Epithelial cell of esophagus (primary cell): ENCODE measurements around the gene ANO3.
A peak's percentile ranks its signal among the peaks of the same experiment; 100 is the strongest.

ENCODE experiments used
- DNase-seq: peaks from one replicate; pipeline ENCODE4 v3.0.0; 2010; ENCODE audit warnings: low read depth
- H3K4me3 ChIP-seq: 2 replicates; pipeline ENCODE4 v1.5.1; 2011; ENCODE audit warnings: mild to moderate bottlenecking, low read length, control low read depth
- CTCF ChIP-seq: IDR thresholded peaks from 2 replicates; pipeline ENCODE4 v1.5.1; 2011; ENCODE audit warnings: low read depth, mild to moderate bottlenecking, low read length, control low read depth, inconsistent platforms; ENCODE audit not compliant: insufficient read depth; ENCODE audit errors: missing control alignments

ANO3 gene

GRCh38 chr11:26330262-26330661, 1.7 kb upstream of the ANO3 start:
- no peak for DNase-seq

GRCh38 chr11:26332572-26332915, 614 bp downstream of the ANO3 start:
- no peak overlapping the region for H3K4me3 ChIP-seq
- TF ChIP-seq CTCF, result no peak
- DNase-seq, result no peak

More at GRCh38 chr11:26330262-26330661, 1.7 kb upstream of the ANO3 start:
- TF ChIP-seq CTCF, result no peak
- no peak overlapping the region for H3K4me3 ChIP-seq

- peak; percentile 45 for DNase-seq
- no peak overlapping the region for H3K4me3 ChIP-seq
- TF ChIP-seq CTCF, result no peak
Measured at GRCh38 chr11:26333906-26334305, 2.0 kb downstream of the ANO3 start.

- DNase-seq, result no peak
- H3K4me3 ChIP-seq, result no peak overlapping the region
- no peak for TF ChIP-seq CTCF
Measured at GRCh38 chr11:26335903-26336302, 4.0 kb downstream of the ANO3 start.

GRCh38 chr11:26344647-26345046, 12.7 kb downstream of the ANO3 start:
- no peak for TF ChIP-seq CTCF
- DNase-seq, result no peak
- no peak overlapping the region for H3K4me3 ChIP-seq

- TF ChIP-seq CTCF, result no peak
- no peak overlapping the region for H3K4me3 ChIP-seq
- no peak for DNase-seq
Measured at GRCh38 chr11:26348776-26349175, 16.8 kb downstream of the ANO3 start.

GRCh38 chr11:26350002-26350401, 18.1 kb downstream of the ANO3 start:
- no peak overlapping the region for H3K4me3 ChIP-seq
- TF ChIP-seq CTCF, result no peak
- DNase-seq, result no peak
